GM13977 (cell line): ENCODE results near the gene PIK3CG.
"Not testable (repeated sequence)": the region's sequence is repeated elsewhere in the genome, so short reads cannot be mapped to it uniquely, and the experiment has no call there.

ENCODE experiments used
- DNase-seq: peaks from one replicate; pipeline ENCODE4 v3.0.0; 2012; ENCODE audit warnings: low spot score
- CTCF ChIP-seq: IDR thresholded peaks from 2 replicates; pipeline ENCODE4 v1.5.1; 2012; ENCODE audit warnings: mild to moderate bottlenecking, control low read depth; ENCODE audit not compliant: insufficient read depth; ENCODE audit errors: extremely low read depth, missing control alignments
- in situ Hi-C: fragments of 300-500 bp; cut with MboI; formaldehyde crosslinking; loops from one replicate; pipeline ENCODE4 v1.12.0; 2022; ENCODE audit warnings: low sequenced_read_pairs, low pct_unique_long_range_greater_than_20kb, mixed read lengths, inconsistent platforms; ENCODE audit not compliant: unreplicated experiment

The PIK3CG gene

GRCh38 chr7:106824458-106824857 is 40.6 kb upstream of the PIK3CG start:
- in situ Hi-C loops, result no loop called here
- no peak for TF ChIP-seq CTCF
- DNase-seq, result no peak

GRCh38 chr7:106827626-106828025 is 37.5 kb upstream of the PIK3CG start:
- no peak for TF ChIP-seq CTCF
- no peak for DNase-seq
- in situ Hi-C loops, result no loop called here

DNA sequence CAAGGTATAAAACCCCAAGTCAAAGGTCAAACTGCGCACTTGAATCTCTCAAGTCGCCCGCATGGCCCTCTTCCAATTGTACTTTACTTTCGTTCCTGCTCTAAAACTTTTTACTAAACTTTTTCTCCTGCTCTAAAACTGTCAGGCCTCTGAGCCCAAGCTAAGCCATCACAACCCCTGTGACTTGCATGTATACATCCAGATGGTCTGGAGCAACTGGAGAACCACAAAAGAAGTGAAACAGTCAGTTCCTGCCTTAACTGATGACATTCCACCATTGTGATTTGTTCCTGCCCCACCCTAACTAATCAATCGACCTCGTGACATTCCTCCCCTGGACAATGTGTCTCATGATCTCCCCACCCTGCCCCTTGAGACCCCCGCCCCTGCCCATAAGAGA is 35.6 kb upstream of the PIK3CG start:
- in situ Hi-C loops, result no loop called here

DNA sequence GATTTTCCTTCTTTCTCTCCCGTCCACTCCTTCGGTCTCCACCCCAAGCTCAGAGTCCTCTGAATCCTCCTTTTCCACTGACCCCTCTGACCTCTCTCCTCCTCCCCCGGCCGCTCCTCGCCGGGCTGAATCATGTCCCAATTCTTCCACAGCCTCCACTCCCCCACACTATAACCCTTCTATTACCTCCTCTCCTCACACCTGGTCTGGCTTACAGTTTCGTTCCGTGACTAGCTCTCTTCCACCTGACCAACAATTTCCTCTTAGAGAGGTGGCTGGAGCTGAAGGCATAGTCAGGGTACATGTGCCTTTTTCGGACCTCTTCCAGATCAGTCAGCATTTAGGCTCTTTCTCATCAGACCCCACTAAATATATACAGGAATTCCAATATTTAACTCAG is 34.2 kb upstream of the PIK3CG start:
- DNase-seq, in situ Hi-C loops: not testable (repeated sequence)

More for the DNA sequence above, 35.6 kb upstream of the PIK3CG start:
- no peak for TF ChIP-seq CTCF
- DNase-seq, result no peak

GRCh38 chr7:106836816-106837215 is 28.3 kb upstream of the PIK3CG start:
- no peak for TF ChIP-seq CTCF
- in situ Hi-C loops, result no loop called here
- no peak for DNase-seq

- no peak for TF ChIP-seq CTCF
- in situ Hi-C loops, result no loop called here
- no peak for DNase-seq
Observed at GRCh38 chr7:106839511-106839910, 25.6 kb upstream of the PIK3CG start.

DNA sequence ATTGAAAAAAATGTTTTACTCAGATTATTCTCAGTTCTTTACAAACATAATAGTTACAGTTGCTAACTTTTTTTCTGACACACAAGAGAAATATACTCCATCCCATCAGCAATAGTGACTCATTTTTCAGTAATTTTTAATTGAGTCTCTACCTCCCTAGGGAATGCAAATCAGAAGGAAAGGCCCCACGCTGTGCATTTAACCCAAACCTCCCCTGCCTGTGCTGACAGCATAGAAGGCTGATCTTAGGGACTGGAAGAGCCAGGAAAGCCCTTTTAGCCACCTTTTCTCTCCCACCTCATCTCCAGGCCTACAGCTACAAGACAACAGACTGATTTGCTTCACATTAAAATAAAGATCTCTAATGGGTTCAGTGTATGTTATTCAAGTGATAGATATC is 24.7 kb upstream of the PIK3CG start:
- in situ Hi-C loops, result no loop called here
- no peak for DNase-seq
- no peak for TF ChIP-seq CTCF
